A549 (cell line): Measurements from ENCODE around the gene FMNL2. TPM values are rescaled to one million over a fixed set of nuclear protein-coding genes. Genes with fewer than 3 reads are reported as not detected.
A peak's percentile ranks its signal among the peaks of the same experiment; 100 is the strongest.

ENCODE experiments used
- ATAC-seq, 2 experiments: fragments of 200-7000 bp in 1 of 2; fragments of >200 bp in 1 of 2; cut with Nextera tagmentation in 1 of 2; cut with Tn5 transposase in 1 of 2; 3 replicates each; pipeline versions ENCODE4 v1.8.0 to v1.9.1; 2018 to 2020; ENCODE audit warnings: mild to moderate bottlenecking in 1 of 2, moderate library complexity in 1 of 2
- CTCF ChIA-PET: fragments of 300-600 bp; sonication (Branson Sonifier 250); formaldehyde crosslinking; extraction: SDS; loops from one replicate; lab custom pipeline; 2021; ENCODE audit warnings: antibody characterized with exemption, inconsistent platforms; lab: Yijun Ruan, JAX
- POLR2A ChIA-PET: fragments of 350-600 bp; formaldehyde crosslinking; extraction: SDS; loops from one replicate; lab custom pipeline; 2021; ENCODE audit warnings: antibody characterized with exemption, inconsistent platforms; lab: Yijun Ruan, JAX
- DNase-seq, 2 experiments: peaks; one replicate each; pipeline versions ENCODE4 v3.0.0 to v3.0.0-alpha.2; 2011 to 2016; ENCODE audit warnings: low read depth in 1 of 2, low spot score in 1 of 2
- FAIRE-seq: peaks from 2 replicates; lab custom pipeline; 2011; peaks lifted over from hg19 to GRCh38; lab: Jason Lieb, UNC
- H3K27ac ChIP-seq, 2 experiments: fragments of >200 bp; sonication (Bioruptor Twin); formaldehyde crosslinking; 3 replicates each; pipeline ENCODE4 v1.5.1; 2016 to 2017
- H3K4me1 ChIP-seq: fragments of >200 bp; sonication (Bioruptor Twin); formaldehyde crosslinking; 3 replicates; pipeline ENCODE4 v1.6.1; 2016
- H3K4me2 ChIP-seq: fragments of >200 bp; sonication (Bioruptor Twin); formaldehyde crosslinking; 3 replicates; pipeline ENCODE4 v1.6.1; 2016
- H3K4me3 ChIP-seq: fragments of >200 bp; sonication (Bioruptor Twin); formaldehyde crosslinking; 3 replicates; pipeline ENCODE4 v1.5.1; 2016
- H3K9me3 ChIP-seq: fragments of >200 bp; sonication (Bioruptor Twin); formaldehyde crosslinking; 3 replicates; pipeline ENCODE4 v1.6.1; 2016
- CEBPB ChIP-seq, 2 experiments: fragments of >200 bp in 1 of 2; sonication (Bioruptor Twin) in 1 of 2; formaldehyde crosslinking in 1 of 2; IDR thresholded peaks; 2 replicates each; pipeline ENCODE4 v1.6.1; 2012 to 2016
- CHD4 ChIP-seq: fragments of 200-600 bp; sonication (generic); IDR thresholded peaks from 2 replicates; pipeline ENCODE4 v1.6.1; 2016; ENCODE audit warnings: antibody characterized with exemption, mild to moderate bottlenecking, borderline replicate concordance
- EHF ChIP-seq: fragments of 250-450 bp; sonication (Bioruptor Pico); IDR thresholded peaks from 2 replicates; pipeline ENCODE4 v1.5.0; 2020; ENCODE audit warnings: mild to moderate bottlenecking
- FOXS1 ChIP-seq: fragments of 250-450 bp; sonication (Bioruptor Pico); IDR thresholded peaks from 2 replicates; pipeline ENCODE4 v1.5.0; 2020; ENCODE audit warnings: mild to moderate bottlenecking, moderate library complexity
- HOXA7 ChIP-seq: fragments of 250-450 bp; sonication (Bioruptor Pico); IDR thresholded peaks from 2 replicates; pipeline ENCODE4 v1.5.0; 2020; ENCODE audit warnings: mild to moderate bottlenecking, moderate library complexity
- JUNB ChIP-seq: fragments of >200 bp; sonication (Bioruptor Twin); formaldehyde crosslinking; IDR thresholded peaks from 2 replicates; pipeline ENCODE4 v1.6.1; 2016
- NPAS2 ChIP-seq: fragments of 250-450 bp; sonication (Bioruptor Pico); IDR thresholded peaks from 2 replicates; pipeline ENCODE4 v1.8.0; 2022; ENCODE audit warnings: mild to moderate bottlenecking, moderate library complexity, borderline replicate concordance
- NR3C1 ChIP-seq: fragments of >200 bp; sonication (Bioruptor Twin); formaldehyde crosslinking; IDR thresholded peaks from 3 replicates; pipeline ENCODE4 v1.6.1; 2017
- POLR2A ChIP-seq: IDR thresholded peaks from 2 replicates; pipeline ENCODE4 v1.6.1; 2012; ENCODE audit warnings: mild to moderate bottlenecking, low read length
- TFCP2L1 ChIP-seq: fragments of 250-450 bp; sonication (Bioruptor Pico); IDR thresholded peaks from 2 replicates; pipeline ENCODE4 v1.5.0; 2021; ENCODE audit warnings: mild to moderate bottlenecking
- ZNF302 ChIP-seq: fragments of 250-450 bp; sonication (Bioruptor Pico); IDR thresholded peaks from 2 replicates; pipeline ENCODE4 v1.9.0; 2021; ENCODE audit warnings: inconsistent platforms, mild to moderate bottlenecking, moderate library complexity
- WGBS: methylation state at CpG from one replicate; pipeline ENCODE4 v1.1.6; 2017; ENCODE audit errors: missing lambda C conversion rate; 5-methylcytosine and 5-hydroxymethylcytosine counted together
- polyA plus RNA-seq, 4 experiments: library from polyadenylated mRNA; depleted of rRNA in 3 of 4; stranded (reverse); fragments of >200 nt; fragmentation: RNase III in 1 of 4; extraction: RNeasy Plus Mini Kit Qiagen cat#74134 plus additional on column Dnase treatment in 1 of 4; gene quantifications; 2 replicates in 3 of 4; 3 replicates in 1 of 4; pipeline ENCODE4 v1.2.3, GENCODE V29; 2011 to 2017
- TF ChIP-seq, protein P1 (sequence below): fragments of 450-650 bp; IDR thresholded peaks from 2 replicates; pipeline ENCODE4 v1.6.1; 2014; ENCODE audit warnings: antibody characterized with exemption
- TF ChIP-seq, protein P2 (sequence below): fragments of >200 bp; sonication (Bioruptor Twin); formaldehyde crosslinking; IDR thresholded peaks from 2 replicates; pipeline ENCODE4 v1.6.1; 2016
- TF ChIP-seq, protein P3 (sequence below): fragments of 200-600 bp; sonication (generic); IDR thresholded peaks from 2 replicates; pipeline ENCODE4 v1.6.1; 2016; ENCODE audit warnings: antibody characterized with exemption, mild to moderate bottlenecking, moderate library complexity
- TF ChIP-seq, protein P4 (sequence below): fragments of 250-450 bp; sonication (Bioruptor Pico); IDR thresholded peaks from 2 replicates; pipeline ENCODE4 v1.5.0; 2020; ENCODE audit warnings: low read depth, mild to moderate bottlenecking, moderate library complexity
- TF ChIP-seq, protein P5 (sequence below): IDR thresholded peaks from 2 replicates; pipeline ENCODE4 v1.6.1; 2012

FMNL2 gene
- polyA plus RNA-seq, 2 of the 4 experiments (the other 2 are of a cell fraction): 27.9 to 36.5 TPM

DNA sequence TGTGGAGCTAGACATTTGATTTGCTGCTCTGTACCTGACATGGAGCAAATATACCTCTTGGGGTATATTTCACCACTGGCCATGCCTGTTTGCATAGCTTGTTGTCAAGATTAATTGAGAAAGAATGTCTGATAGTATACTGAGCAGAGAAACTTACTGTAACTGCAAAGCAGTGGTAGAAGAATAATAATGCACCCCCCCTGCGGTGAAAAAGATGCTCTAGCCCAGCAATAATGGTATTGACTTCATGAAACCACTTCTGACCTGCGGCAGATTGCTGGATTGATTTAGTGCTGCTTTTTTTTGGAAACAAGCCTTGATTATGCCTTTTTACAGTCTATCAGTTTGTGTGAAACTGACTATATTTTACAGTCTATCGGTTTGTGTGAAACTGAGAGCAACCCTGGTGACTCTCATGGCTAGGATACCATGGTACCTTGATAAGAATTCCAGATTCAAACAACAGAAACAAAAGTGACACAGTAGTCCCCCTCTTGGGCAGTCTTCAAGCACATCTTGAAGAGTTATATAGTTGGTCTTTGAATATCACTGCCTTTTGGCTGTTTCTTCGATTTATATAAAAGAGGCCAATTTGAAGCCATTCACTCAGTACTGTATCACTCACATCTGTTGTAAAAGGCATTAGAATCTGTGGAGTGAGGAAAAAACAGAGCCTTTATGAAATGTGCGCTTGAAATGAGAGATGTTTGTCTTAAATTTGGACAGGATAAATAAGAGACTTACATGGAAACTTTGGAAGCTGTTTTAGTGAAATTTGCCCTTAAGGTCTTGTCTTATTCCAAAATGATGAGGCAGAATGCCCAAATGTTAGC lies 102.5 kb downstream of the FMNL2 start:
- no peaks in the 10 kb centered on the region for H3K9me3 ChIP-seq
- TF ChIP-seq POLR2A (no peak), CHD4 (no peak), TFCP2L1 (CRISPR knock-in tag) (no peak)
- TF ChIP-seq, protein P1, sequence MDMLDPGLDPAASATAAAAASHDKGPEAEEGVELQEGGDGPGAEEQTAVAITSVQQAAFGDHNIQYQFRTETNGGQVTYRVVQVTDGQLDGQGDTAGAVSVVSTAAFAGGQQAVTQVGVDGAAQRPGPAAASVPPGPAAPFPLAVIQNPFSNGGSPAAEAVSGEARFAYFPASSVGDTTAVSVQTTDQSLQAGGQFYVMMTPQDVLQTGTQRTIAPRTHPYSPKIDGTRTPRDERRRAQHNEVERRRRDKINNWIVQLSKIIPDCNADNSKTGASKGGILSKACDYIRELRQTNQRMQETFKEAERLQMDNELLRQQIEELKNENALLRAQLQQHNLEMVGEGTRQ: no peak
- TF ChIP-seq, protein P2, sequence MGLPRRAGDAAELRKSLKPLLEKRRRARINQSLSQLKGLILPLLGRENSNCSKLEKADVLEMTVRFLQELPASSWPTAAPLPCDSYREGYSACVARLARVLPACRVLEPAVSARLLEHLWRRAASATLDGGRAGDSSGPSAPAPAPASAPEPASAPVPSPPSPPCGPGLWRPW: no peak
- FAIRE-seq: no peak
- no peak overlapping the region for H3K4me3 ChIP-seq
- ATAC-seq: no peak
- ChIA-PET POLR2A (no interaction called here), CTCF (interaction anchor here (1.3 kb wide), 1 partner anchor 8 kb away, joined by 3 read pairs; no protein-coding TSS in a partner anchor)
- no peak overlapping the region for H3K4me2 ChIP-seq
- H3K4me1 ChIP-seq: peaks cover 42% of the 10 kb centered on the region
- WGBS: 92% methylated on average over 5 of the region's 5 CpGs
- no peak for DNase-seq
- peak overlapping the region in 1 of 2 experiments; percentile 27; a peak in 1 of 6 replicates for H3K27ac ChIP-seq

DNA sequence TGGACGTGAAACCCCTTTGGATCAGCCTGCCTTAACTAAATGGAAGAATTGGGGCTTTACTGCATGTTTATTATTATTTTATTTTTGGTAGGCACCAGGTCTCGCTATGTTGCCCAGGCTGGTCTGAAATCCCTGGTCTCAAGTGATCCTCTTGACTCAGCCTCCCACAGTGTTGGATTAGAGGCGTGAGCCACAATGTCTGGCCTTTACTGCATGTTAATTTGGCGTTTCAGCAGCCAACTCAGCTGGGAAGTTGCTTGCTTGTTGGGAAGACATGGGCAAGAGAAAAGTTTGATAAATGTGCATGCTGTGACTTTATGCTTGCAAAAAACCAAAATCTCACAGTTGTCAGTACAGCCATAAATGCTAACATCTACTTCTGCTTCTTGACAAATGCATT lies 105.1 kb downstream of the FMNL2 start:
- TF ChIP-seq ZNF302 (no peak), CEBPB (IDR thresholded peaks at IDR 0.05) (no peak), FOXS1 (no peak), NPAS2 (CRISPR knock-in tag) (no peak)
- TF ChIP-seq, protein P3, sequence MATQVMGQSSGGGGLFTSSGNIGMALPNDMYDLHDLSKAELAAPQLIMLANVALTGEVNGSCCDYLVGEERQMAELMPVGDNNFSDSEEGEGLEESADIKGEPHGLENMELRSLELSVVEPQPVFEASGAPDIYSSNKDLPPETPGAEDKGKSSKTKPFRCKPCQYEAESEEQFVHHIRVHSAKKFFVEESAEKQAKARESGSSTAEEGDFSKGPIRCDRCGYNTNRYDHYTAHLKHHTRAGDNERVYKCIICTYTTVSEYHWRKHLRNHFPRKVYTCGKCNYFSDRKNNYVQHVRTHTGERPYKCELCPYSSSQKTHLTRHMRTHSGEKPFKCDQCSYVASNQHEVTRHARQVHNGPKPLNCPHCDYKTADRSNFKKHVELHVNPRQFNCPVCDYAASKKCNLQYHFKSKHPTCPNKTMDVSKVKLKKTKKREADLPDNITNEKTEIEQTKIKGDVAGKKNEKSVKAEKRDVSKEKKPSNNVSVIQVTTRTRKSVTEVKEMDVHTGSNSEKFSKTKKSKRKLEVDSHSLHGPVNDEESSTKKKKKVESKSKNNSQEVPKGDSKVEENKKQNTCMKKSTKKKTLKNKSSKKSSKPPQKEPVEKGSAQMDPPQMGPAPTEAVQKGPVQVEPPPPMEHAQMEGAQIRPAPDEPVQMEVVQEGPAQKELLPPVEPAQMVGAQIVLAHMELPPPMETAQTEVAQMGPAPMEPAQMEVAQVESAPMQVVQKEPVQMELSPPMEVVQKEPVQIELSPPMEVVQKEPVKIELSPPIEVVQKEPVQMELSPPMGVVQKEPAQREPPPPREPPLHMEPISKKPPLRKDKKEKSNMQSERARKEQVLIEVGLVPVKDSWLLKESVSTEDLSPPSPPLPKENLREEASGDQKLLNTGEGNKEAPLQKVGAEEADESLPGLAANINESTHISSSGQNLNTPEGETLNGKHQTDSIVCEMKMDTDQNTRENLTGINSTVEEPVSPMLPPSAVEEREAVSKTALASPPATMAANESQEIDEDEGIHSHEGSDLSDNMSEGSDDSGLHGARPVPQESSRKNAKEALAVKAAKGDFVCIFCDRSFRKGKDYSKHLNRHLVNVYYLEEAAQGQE: no peak
- H3K4me3 ChIP-seq: no peak overlapping the region
- peaks cover 30% of the 10 kb centered on the region for H3K4me1 ChIP-seq
- DNase-seq (no peak), FAIRE-seq (no peak), ATAC-seq (no peak)
- no peaks in the 10 kb centered on the region for H3K9me3 ChIP-seq
- H3K27ac ChIP-seq: peak overlapping the region in 1 of 2 experiments; percentile 13; a peak in 1 of 6 replicates
- 93% methylated on average over 4 of the region's 4 CpGs for WGBS
- no peak overlapping the region for H3K4me2 ChIP-seq
- POLR2A ChIA-PET: no interaction called here
- CTCF ChIA-PET: no interaction called here

DNA sequence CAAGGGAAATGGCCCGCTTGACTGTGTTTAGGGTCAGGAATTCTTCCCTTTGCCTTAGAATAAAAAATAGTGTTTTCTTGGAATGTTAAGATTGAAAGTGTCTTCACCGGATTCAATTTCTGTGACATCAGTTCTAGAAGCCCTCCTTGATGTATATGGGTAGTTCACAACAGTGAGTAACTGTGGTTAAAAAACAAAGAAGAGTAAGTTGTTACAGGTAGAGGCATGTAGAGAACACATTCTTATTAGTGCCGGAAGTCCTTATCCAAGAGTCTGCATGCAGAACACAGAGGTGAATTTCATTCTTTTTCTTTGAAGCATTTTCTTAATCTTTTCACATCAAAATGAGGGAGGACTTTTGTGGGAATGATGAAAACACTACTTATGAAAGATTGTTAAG lies 105.5 kb downstream of the FMNL2 start:
- CTCF ChIA-PET: no interaction called here
- 86% methylated on average over 3 of the region's 3 CpGs for WGBS
- Histone ChIP-seq H3K9me3 (no peaks in the 10 kb centered on the region), H3K4me1 (peaks cover 34% of the 10 kb centered on the region), H3K27ac (peak overlapping the region in 1 of 2 experiments; percentile 13; a peak in 1 of 6 replicates), H3K4me2 (no peak overlapping the region), H3K4me3 (no peak overlapping the region)
- no peak for FAIRE-seq
- DNase-seq: no peak
- no peak for ATAC-seq
- POLR2A ChIA-PET: no interaction called here
- no peak for TF ChIP-seq EHF (CRISPR knock-in tag)
- no peak for TF ChIP-seq HOXA7 (CRISPR knock-in tag)
- no peak for TF ChIP-seq NR3C1
- no peak for TF ChIP-seq JUNB
- no peak for TF ChIP-seq NPAS2 (CRISPR knock-in tag)
- TF ChIP-seq, protein P1: no peak
- TF ChIP-seq, protein P4, sequence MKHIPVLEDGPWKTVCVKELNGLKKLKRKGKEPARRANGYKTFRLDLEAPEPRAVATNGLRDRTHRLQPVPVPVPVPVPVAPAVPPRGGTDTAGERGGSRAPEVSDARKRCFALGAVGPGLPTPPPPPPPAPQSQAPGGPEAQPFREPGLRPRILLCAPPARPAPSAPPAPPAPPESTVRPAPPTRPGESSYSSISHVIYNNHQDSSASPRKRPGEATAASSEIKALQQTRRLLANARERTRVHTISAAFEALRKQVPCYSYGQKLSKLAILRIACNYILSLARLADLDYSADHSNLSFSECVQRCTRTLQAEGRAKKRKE (CRISPR knock-in tag): no peak
- TF ChIP-seq, protein P5, sequence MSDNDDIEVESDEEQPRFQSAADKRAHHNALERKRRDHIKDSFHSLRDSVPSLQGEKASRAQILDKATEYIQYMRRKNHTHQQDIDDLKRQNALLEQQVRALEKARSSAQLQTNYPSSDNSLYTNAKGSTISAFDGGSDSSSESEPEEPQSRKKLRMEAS: no peak
- TF ChIP-seq CEBPB (IDR thresholded peaks at IDR 0.05): no peak
